ENCODE data around the gene C1orf210. TPM values are rescaled to one million over a fixed set of nuclear protein-coding genes. Genes with fewer than 3 reads are reported as not detected.

The C1orf210 gene
- total RNA-seq, 1 experiment from 2014 or later = not detected

DNA sequence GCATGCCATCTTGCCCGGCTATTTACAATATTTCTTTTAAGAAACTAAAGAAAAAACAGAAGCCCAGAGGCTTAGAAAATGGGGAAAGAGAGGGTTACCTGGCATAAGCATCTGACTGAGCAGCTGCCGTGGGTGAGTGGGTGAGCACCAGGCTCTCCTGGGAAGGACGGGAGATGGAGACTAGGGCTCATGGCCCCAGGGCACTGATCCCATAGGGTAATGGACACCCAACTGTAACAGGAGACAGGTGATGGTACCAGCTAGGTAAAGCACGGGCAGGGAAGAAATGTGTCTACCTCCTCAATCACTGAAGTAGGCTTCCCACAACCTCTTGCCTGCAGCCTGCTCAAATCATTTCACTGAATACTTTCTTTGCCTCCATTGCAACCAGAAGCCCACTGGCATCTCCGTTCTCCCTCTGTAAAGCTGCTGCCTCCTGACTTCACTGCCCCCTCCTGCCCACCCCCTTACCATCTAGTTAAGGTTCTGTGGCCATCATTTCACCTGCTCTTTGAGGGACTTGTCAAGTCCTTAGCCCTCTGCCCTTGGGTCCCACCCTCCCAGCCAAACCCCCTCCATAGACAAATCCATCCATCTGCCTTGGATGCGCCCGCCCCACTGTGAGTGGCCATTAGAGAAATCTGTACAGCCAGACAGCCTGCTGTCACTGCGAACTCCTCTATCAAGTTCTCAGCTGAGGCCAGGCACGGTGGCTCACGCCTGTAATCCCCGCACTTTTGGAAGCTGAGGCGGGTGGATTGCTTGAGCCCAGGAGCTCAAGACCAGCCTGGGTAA is 9.4 kb downstream of the C1orf210 start:
- no peaks in the 10 kb centered on the region for H3K27me3 ChIP-seq (ENCODE audit: low read length)
- H3K9me3 ChIP-seq (ENCODE audit: low read length) = no peaks in the 10 kb centered on the region
- H4K20me1 ChIP-seq (ENCODE audit: insufficient read depth, low read depth, low read length) = no peaks in the 10 kb centered on the region
- H2AFZ ChIP-seq (ENCODE audit: low read length) = no peak overlapping the region; the same call in 1 of the 2 replicates
- H3K4me3 ChIP-seq (ENCODE audit: low read length) = no peak overlapping the region
- H3K36me3 ChIP-seq (ENCODE audit: insufficient read depth, low read length) = no peaks in the 10 kb centered on the region
- H3K9ac ChIP-seq (ENCODE audit: low read length) = no peak overlapping the region
- no peaks in the 10 kb centered on the region for H3K79me2 ChIP-seq (ENCODE audit: low read length)
- no peak for DNase-seq
- H3K4me1 ChIP-seq (ENCODE audit: low read length) = no peaks in the 10 kb centered on the region
- H3K27ac ChIP-seq (ENCODE audit: low read length) = no peak overlapping the region
- H3K4me2 ChIP-seq (ENCODE audit: low read depth, low read length, poor library complexity, severe bottlenecking) = no peak overlapping the region
- no peaks in the 10 kb centered on the region for H3K9me2 ChIP-seq (replicated peaks; ENCODE audit: insufficient read depth, low read length)

GRCh38 chr1:43274804-43275180 is 10.6 kb downstream of the C1orf210 start:
- no peaks in the 10 kb centered on the region for H3K27me3 ChIP-seq (ENCODE audit: low read length)
- H3K79me2 ChIP-seq (ENCODE audit: low read length) = no peaks in the 10 kb centered on the region
- no peak overlapping the region for H3K4me2 ChIP-seq (ENCODE audit: low read depth, low read length, poor library complexity, severe bottlenecking)
- DNase-seq = no peak
- H3K4me3 ChIP-seq (ENCODE audit: low read length) = no peak overlapping the region
- H3K9me3 ChIP-seq (ENCODE audit: low read length) = no peaks in the 10 kb centered on the region
- no peak overlapping the region for H2AFZ ChIP-seq (ENCODE audit: low read length)
- H4K20me1 ChIP-seq (ENCODE audit: insufficient read depth, low read depth, low read length) = no peaks in the 10 kb centered on the region
- H3K36me3 ChIP-seq (ENCODE audit: insufficient read depth, low read length) = no peaks in the 10 kb centered on the region
- H3K4me1 ChIP-seq (ENCODE audit: low read length) = no peaks in the 10 kb centered on the region
- H3K9me2 ChIP-seq (replicated peaks; ENCODE audit: insufficient read depth, low read length) = no peaks in the 10 kb centered on the region
- H3K27ac ChIP-seq (ENCODE audit: low read length) = no peak overlapping the region
- H3K9ac ChIP-seq (ENCODE audit: low read length) = no peak overlapping the region

DNA sequence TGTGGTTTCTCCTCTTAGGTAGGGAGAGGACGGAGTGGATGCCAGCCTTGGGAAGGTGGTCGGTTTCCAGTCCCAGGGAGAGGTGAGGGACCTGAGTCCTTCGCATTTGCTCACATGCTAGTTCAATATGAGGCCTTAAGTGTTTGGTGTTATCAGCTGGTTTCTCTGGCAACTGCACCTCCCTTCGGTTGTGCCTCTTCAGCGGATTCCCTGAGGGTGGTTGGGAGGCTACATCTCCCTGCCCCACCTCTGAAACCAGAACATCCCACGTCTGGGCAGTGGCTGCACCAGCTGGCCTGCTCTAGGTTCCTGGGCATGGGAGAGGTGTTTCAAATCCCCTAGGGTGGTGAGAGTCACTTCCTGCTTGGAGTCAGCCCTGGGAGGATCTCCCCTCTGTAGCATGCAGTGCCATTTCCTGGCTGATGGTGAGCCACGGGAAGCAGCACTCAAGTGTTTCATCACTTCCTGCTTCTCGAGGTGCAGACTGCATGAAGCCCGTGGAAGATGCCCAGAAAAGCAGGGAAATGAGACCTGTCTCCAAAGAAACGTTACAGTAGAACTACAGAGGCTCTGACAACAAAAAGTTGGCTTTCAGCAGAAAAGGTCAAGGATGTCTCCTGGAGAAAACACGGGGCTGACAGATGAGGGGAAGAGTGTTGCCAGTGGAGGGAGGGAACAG is 11.1 kb downstream of the C1orf210 start:
- Histone ChIP-seq H3K27ac (ENCODE audit: low read length) (no peak overlapping the region), H3K9me2 (replicated peaks; ENCODE audit: insufficient read depth, low read length) (no peaks in the 10 kb centered on the region), H3K27me3 (ENCODE audit: low read length) (no peaks in the 10 kb centered on the region), H4K20me1 (ENCODE audit: insufficient read depth, low read depth, low read length) (no peaks in the 10 kb centered on the region), H3K79me2 (ENCODE audit: low read length) (no peaks in the 10 kb centered on the region), H2AFZ (ENCODE audit: low read length) (no peak overlapping the region), H3K36me3 (ENCODE audit: insufficient read depth, low read length) (no peaks in the 10 kb centered on the region), H3K4me2 (ENCODE audit: low read depth, low read length, poor library complexity, severe bottlenecking) (no peak overlapping the region), H3K9ac (ENCODE audit: low read length) (no peak overlapping the region), H3K9me3 (ENCODE audit: low read length) (no peaks in the 10 kb centered on the region), H3K4me3 (ENCODE audit: low read length) (no peak overlapping the region), H3K4me1 (ENCODE audit: low read length) (no peaks in the 10 kb centered on the region)
- peak; percentile 54 for DNase-seq

- Histone ChIP-seq H3K36me3 (ENCODE audit: insufficient read depth, low read length) (no peaks in the 10 kb centered on the region), H3K9ac (ENCODE audit: low read length) (no peak overlapping the region), H3K27ac (ENCODE audit: low read length) (no peak overlapping the region), H3K4me3 (ENCODE audit: low read length) (no peak overlapping the region), H3K27me3 (ENCODE audit: low read length) (no peaks in the 10 kb centered on the region), H3K79me2 (ENCODE audit: low read length) (no peaks in the 10 kb centered on the region), H3K4me1 (ENCODE audit: low read length) (no peaks in the 10 kb centered on the region), H3K4me2 (ENCODE audit: low read depth, low read length, poor library complexity, severe bottlenecking) (no peak overlapping the region), H2AFZ (ENCODE audit: low read length) (no peak overlapping the region), H3K9me2 (replicated peaks; ENCODE audit: insufficient read depth, low read length) (no peaks in the 10 kb centered on the region), H4K20me1 (ENCODE audit: insufficient read depth, low read depth, low read length) (no peaks in the 10 kb centered on the region), H3K9me3 (ENCODE audit: low read length) (no peaks in the 10 kb centered on the region)
- no peak for DNase-seq
Measured at GRCh38 chr1:43273708-43274107, 11.7 kb downstream of the C1orf210 start.

- no peak for DNase-seq
- H2AFZ ChIP-seq (ENCODE audit: low read length) = no peak overlapping the region
- no peak overlapping the region for H3K4me3 ChIP-seq (ENCODE audit: low read length)
- no peak overlapping the region for H3K9ac ChIP-seq (ENCODE audit: low read length)
- H3K4me1 ChIP-seq (ENCODE audit: low read length) = no peaks in the 10 kb centered on the region
- H3K4me2 ChIP-seq (ENCODE audit: low read depth, low read length, poor library complexity, severe bottlenecking) = no peak overlapping the region
- no peaks in the 10 kb centered on the region for H3K36me3 ChIP-seq (ENCODE audit: insufficient read depth, low read length)
- no peaks in the 10 kb centered on the region for H3K9me3 ChIP-seq (ENCODE audit: low read length)
- no peaks in the 10 kb centered on the region for H4K20me1 ChIP-seq (ENCODE audit: insufficient read depth, low read depth, low read length)
- H3K27ac ChIP-seq (ENCODE audit: low read length) = no peak overlapping the region
- no peaks in the 10 kb centered on the region for H3K27me3 ChIP-seq (ENCODE audit: low read length)
- H3K9me2 ChIP-seq (replicated peaks; ENCODE audit: insufficient read depth, low read length) = no peaks in the 10 kb centered on the region
- no peaks in the 10 kb centered on the region for H3K79me2 ChIP-seq (ENCODE audit: low read length)
Measured at GRCh38 chr1:43272576-43273571, 12.5 kb downstream of the C1orf210 start.

DNA sequence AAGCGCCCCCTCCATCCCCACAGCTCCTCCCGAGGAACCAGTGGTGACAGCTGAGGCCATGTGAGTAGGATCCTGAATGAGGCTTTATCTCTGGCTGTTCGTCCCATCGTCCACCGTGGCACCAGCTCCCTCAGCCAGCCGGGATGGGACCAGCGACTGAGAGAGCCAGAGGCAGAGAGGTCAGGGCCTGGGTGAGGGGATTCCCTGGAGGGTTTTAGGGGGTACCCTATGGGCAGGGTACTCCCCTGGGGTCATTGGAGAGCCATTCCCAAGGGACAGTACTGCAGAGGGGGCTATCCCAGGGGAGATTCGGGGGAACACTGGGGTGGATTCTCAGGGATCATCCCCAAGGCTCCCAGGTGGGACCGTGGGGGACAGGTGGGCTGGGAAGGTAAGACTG is 13.2 kb downstream of the C1orf210 start:
- Histone ChIP-seq H3K27me3 (ENCODE audit: low read length) (no peaks in the 10 kb centered on the region), H3K4me3 (ENCODE audit: low read length) (no peak overlapping the region), H3K4me1 (ENCODE audit: low read length) (no peaks in the 10 kb centered on the region), H3K36me3 (ENCODE audit: insufficient read depth, low read length) (no peaks in the 10 kb centered on the region), H2AFZ (ENCODE audit: low read length) (no peak overlapping the region), H3K4me2 (ENCODE audit: low read depth, low read length, poor library complexity, severe bottlenecking) (no peak overlapping the region), H3K9ac (ENCODE audit: low read length) (no peak overlapping the region), H3K27ac (ENCODE audit: low read length) (no peak overlapping the region), H3K79me2 (ENCODE audit: low read length) (no peaks in the 10 kb centered on the region), H4K20me1 (ENCODE audit: insufficient read depth, low read depth, low read length) (no peaks in the 10 kb centered on the region), H3K9me3 (ENCODE audit: low read length) (no peaks in the 10 kb centered on the region), H3K9me2 (replicated peaks; ENCODE audit: insufficient read depth, low read length) (no peaks in the 10 kb centered on the region)
- DNase-seq = no peak

DNA sequence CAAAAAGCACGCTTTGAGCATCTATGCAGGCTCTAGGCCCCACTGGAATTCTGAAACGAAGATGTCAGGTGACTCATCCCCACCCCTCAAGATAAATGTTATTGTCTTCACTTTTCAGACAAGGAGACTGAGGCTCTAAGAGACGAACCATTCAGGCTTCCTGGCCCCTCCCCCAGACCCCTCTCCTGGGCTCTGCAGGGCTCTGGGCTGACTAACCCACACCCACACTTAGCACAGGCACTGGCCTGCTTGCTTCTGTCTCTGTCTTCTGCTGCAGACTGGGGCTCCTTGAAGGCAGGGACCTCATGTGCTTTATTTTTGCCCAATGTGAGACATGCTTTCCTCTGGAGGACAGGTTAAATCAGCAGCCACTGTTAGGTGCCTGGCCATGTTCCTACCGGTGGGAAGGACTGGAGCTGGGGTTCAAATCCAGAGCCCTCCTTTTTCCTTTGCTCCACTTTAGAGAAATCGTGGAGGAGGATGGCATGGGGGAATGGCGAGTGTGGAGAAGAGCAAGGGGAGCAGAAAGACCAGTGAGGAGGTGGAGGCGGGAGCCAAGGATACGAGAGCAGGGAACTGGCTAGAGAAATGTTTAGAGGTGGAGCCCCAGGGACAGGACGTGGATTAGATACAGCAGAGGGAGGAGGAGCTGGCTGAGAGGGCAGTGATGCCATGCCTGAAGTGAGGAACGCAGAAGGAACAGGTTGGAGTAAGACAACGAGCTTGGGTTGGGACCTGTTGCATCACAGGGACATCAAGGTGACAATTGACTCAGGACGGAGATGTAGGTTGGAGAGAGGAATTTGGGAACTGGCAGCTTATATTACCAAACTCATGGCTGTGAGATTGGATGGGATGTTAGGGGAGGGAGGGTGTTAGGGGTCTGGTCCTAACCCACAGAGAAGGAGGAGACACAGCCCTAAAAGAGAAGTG is 13.9 kb downstream of the C1orf210 start:
- H3K4me2 ChIP-seq (ENCODE audit: low read depth, low read length, poor library complexity, severe bottlenecking) = no peak overlapping the region
- H3K9me3 ChIP-seq (ENCODE audit: low read length) = no peaks in the 10 kb centered on the region

More for the DNA sequence above, 13.9 kb downstream of the C1orf210 start:
- Histone ChIP-seq H3K9ac (ENCODE audit: low read length) (no peak overlapping the region), H2AFZ (ENCODE audit: low read length) (no peak overlapping the region), H3K79me2 (ENCODE audit: low read length) (no peaks in the 10 kb centered on the region), H3K27ac (ENCODE audit: low read length) (no peak overlapping the region), H3K4me1 (ENCODE audit: low read length) (no peaks in the 10 kb centered on the region), H3K9me2 (replicated peaks; ENCODE audit: insufficient read depth, low read length) (no peaks in the 10 kb centered on the region), H4K20me1 (ENCODE audit: insufficient read depth, low read depth, low read length) (no peaks in the 10 kb centered on the region), H3K27me3 (ENCODE audit: low read length) (no peaks in the 10 kb centered on the region), H3K4me3 (ENCODE audit: low read length) (no peak overlapping the region), H3K36me3 (ENCODE audit: insufficient read depth, low read length) (no peaks in the 10 kb centered on the region)
- DNase-seq = no peak
